ENCODE data around the gene FNIP2.
"Not testable (repeated sequence)": the region's sequence is repeated elsewhere in the genome, so short reads cannot be mapped to it uniquely, and the experiment has no call there.

Gene FNIP2

DNA sequence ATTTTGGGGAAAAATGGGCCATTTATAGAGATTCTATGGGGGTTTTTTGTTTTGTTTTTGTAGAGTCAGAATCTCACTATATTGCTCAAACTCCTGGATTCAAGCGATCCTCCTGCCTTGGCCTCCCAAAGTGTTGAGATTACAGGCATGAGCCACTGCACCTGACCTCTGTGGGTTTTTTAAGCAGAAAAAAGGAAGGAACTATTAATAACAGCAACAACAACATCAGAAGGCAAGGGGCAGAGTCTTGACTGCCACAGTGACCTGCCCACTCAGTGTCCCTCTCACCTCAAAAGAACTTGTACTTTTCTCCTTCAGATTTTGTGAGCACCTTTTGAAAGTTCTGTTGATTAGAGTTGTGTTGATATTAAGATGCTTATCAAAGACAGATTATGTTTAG is 48.1 kb downstream of the FNIP2 start:
- FAIRE-seq = no peak

DNA sequence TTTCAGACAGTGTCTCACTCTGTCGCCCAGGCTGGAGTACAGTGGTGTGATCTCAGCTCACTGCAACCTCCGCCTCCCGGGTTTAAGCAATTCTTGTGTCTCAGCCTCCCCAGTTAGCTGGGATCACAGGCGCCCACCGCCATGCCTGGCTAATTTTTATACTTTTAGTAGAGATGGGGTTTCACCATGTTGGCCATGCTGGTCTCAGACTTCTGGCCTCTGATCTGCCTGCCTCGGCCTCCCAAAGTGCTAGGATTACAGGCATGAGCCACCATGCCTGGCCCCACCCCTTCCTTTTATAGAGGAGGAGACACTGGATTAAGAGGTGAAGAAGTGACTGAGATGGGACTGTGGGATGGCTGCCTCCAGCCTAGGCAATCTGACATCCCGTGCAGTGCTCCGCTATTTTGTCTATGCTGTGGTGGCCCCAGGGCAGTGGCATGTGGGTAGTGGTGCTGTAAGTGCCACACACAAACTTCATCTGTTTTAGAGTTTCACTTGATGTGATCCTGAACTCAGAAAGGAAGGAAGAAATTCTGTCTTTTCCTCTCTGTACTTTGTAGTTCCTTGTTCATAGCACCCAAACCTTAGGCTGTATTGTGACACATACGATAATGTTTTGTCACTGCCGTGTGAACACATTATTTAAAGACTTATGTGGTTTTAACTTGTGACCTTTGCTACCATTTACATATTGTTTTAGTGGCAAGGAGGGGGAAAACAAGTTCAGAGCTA is 48.9 kb downstream of the FNIP2 start:
- no peak for FAIRE-seq

GRCh38 chr4:158818560-158819140 is 49.8 kb downstream of the FNIP2 start:
- no peak for FAIRE-seq

DNA sequence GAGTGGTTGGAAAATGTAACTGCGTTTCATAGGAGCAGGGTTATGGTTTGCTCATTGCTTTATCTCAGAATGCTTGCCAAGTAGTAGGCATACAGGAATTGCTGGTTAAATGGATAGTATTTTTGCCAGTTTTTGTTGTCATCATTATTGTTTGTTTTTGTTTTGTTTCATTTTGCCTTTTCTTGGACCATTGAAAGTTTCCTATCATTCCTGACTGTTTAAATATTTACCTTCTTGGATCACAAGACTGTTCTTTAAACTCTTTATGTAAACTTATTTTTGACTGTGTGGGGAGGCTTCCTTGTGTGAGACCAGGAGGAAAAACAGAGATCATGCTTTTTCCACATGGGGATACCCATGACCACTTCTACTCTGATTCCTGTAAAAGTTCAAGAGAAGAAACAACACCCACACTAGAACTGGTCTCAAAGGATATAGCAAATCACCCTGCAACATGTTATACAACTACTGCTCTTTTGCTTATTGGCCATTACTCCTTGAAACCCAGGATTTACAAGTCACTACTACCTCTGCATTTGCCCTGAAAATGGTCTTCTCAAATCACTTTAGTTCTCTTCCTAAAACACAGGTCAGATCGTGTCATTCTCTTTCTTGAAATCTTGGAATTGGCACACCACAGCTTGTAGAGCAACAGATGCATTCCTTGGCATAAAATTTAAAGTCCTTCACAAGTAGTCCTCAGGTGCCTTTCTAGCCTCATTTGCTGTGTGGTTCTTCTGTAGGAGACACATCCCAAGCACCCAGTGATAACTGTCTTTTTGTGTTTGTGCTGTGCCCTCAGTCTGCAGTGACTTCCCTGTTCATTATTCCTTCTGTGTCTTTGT is 51.3 kb downstream of the FNIP2 start:
- no peak for FAIRE-seq

GRCh38 chr4:158821228-158821971 is 52.6 kb downstream of the FNIP2 start:
- FAIRE-seq = no peak

- no peak for FAIRE-seq
Observed at GRCh38 chr4:158822348-158822747, 53.5 kb downstream of the FNIP2 start.

DNA sequence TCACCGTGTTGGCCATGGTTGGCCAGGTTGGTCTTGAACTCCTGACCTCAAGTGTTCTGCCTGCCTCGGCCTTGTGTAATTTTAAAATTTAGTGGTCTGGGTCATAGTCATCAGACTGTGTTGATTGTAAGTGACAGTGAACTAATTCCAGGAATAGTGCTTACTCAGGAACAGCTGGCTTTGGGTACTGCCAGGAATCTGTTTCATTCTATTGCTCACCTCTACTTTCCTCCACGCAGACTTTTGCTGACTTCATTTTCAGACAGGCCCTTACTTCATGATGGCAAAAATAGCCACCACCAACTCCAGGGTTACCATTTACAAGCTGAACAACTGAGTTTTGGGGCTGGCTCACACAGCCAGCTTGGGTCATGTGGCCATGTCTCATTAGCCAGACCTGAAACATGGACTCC is 54.6 kb downstream of the FNIP2 start:
- no peak for FAIRE-seq

DNA sequence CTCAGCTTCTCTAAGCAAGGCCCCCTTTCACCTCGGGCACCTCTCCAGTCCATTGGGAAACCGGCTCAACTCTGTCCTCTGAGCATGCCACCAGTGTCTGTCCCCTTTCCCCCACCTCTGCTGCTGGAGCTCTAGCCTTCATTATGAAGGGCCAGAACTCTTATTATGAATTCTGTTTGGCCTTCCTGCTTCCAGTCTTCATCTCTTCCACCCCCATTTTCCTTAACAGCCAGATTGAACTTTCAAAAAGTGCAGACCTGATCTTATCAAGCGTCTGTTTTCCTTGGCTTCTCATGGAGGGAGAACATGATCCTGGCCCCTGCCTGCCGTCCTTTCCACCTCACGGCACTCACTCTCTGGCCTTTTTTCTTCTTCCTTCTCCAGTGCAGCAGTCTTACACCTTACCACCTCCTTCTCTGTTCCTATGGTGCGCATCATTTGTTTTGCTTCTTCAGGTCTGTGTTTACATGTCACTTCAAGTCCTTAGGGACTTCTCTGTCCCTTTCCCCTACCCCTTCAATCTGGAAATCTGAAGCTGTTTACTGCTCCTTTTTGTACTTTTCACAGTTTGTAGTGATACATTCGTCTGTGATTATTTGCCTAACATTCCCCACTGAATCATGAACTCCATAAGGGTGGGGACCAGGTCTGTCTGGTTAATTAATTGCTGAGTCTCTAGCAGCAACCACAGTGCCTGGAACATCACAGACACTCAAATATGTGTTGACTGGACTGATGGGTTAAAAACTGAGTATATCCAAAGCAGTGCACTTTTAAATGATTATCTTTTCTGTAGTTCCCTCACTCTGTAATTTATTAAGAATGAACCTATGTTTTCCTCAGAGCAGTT is 55.8 kb downstream of the FNIP2 start:
- FAIRE-seq = no peak

- FAIRE-seq = no peak
Observed at GRCh38 chr4:158825433-158826036, 56.7 kb downstream of the FNIP2 start.

GRCh38 chr4:158826057-158826456 is 57.2 kb downstream of the FNIP2 start:
- FAIRE-seq = no peak

GRCh38 chr4:158826882-158827281 is 58.1 kb downstream of the FNIP2 start:
- no peak for FAIRE-seq

GRCh38 chr4:158827543-158827981 is 58.7 kb downstream of the FNIP2 start:
- FAIRE-seq = no peak

- not testable (repeated sequence) for FAIRE-seq
Observed at GRCh38 chr4:158828151-158828550, 59.3 kb downstream of the FNIP2 start.

DNA sequence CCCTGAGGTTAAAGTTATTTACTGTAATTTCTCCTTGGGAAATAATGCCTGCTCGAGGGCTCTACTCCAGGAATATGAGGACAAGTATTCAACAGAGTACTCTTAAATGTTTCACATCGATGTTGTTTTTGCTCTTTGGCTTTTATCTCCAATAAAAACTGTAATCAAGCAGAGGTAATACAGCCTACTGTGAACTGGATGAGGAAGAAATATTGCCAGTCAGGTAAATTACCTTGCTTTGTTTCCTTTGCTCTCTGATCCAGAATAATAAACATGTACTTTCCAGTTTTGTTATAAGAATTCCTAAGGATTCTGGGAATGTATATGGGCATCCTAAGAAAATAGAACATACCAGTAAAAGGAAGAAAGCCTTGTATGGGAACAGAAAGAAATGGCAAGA is 60.4 kb downstream of the FNIP2 start:
- FAIRE-seq = no peak

DNA sequence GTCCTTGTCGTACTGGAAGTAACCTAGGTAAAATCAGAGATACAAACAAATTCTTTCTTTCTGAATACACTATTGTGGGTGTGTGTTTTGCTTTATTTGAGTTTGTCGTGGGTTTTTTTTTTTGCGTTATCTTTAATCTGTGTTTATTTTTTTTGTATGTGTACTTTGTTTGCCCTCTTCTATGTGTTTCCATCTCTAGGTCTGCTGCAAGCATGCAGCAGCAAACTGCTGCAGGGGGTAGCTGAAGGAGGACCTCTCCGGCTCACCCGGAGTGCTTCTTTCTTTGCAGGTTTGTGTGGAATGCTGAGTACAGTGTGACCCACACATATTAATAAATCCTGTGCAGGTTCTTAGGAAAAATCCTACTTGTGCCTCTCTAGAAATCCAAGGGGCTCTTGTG is 64.8 kb downstream of the FNIP2 start:
- no peak for FAIRE-seq

GRCh38 chr4:158835226-158836001 is 66.6 kb downstream of the FNIP2 start:
- FAIRE-seq = no peak

GRCh38 chr4:158836002-158836369 is 67.2 kb downstream of the FNIP2 start:
- FAIRE-seq = no peak

- no peak for FAIRE-seq
Observed at GRCh38 chr4:158836828-158837449, 68.1 kb downstream of the FNIP2 start.

DNA sequence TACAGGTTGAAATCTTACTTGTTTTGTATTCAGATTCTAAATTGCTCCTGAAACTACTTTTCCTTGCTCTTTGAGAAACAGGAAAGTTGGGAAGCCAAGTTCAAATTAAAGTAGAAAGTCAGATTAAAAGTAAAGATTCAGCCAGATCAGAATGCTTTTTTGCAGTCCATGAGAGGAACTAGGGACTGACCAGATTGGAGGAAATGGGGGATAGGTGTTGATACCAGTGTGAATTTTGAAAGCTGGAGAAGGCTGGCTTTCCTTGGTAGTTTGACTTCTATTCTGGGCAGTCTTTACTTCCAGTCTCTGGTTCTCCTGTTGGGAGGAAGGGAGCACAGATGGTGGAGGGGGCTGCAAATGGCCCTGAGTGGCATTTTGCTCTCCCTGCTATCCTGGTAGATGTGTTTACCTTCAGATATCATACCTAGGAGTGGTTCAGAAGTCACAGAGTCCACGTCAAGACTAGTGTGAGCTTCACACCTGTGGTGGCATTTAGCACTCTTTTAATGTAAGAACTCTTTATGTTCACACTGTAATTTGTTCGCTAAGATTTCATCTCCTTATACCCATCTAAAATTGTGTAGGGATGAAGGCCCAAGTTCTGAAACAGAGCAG is 68.8 kb downstream of the FNIP2 start:
- no peak for FAIRE-seq

GRCh38 chr4:158840131-158840530 is 71.3 kb downstream of the FNIP2 start:
- FAIRE-seq = no peak
